HepG2 (cell line): ENCODE results near the gene MRPS34. TPM values are rescaled to one million over a fixed set of nuclear protein-coding genes. Genes with fewer than 3 reads are reported as not detected.

Source experiments
- ATAC-seq: fragments of 200-7000 bp; cut with Tn5 transposase; 3 replicates; pipeline ENCODE4 v1.9.1; 2020; ENCODE audit warnings: mild to moderate bottlenecking, moderate library complexity
- BruUV-seq: library from RNA; stranded (reverse); fragments of 400-500 nt; replicated peaks from 2 replicates; lab custom pipeline; 2021; lab: Mats Ljungman, UMichigan
- CTCF ChIA-PET: fragments of 300-600 bp; formaldehyde crosslinking; extraction: SDS; loops from one replicate; lab custom pipeline; 2021; ENCODE audit warnings: low total read pairs, inconsistent platforms, low intra/inter-chr PET ratio; lab: Yijun Ruan, JAX
- POLR2A ChIA-PET: fragments of 350-600 bp; sonication (Branson Sonifier 250); formaldehyde crosslinking; loops from one replicate; lab custom pipeline; 2020; ENCODE audit warnings: antibody characterized with exemption, inconsistent platforms; lab: Yijun Ruan, JAX
- DNase-seq: peaks from one replicate; pipeline ENCODE4 v3.0.0-alpha.2; 2015; ENCODE audit warnings: low spot score
- FAIRE-seq: peaks from 3 replicates; lab custom pipeline; 2011; peaks lifted over from hg19 to GRCh38; lab: Jason Lieb, UNC
- H2AFZ ChIP-seq: one replicate; pipeline ENCODE4 v1.6.1; 2011; ENCODE audit warnings: low read length, inconsistent platforms
- H3K27ac ChIP-seq: fragments of 300-600 bp; 3 replicates; pipeline ENCODE4 v1.8.0; 2011; ENCODE audit warnings: mixed run types, mild to moderate bottlenecking, mixed read lengths, low read length, inconsistent platforms; ENCODE audit not compliant: insufficient read depth; ENCODE audit errors: extremely low read length
- H3K27me3 ChIP-seq, 2 experiments: fragments of 200-600 bp in 1 of 2; 2 replicates in 1 of 2; 3 replicates in 1 of 2; pipeline versions ENCODE4 v1.6.0 to v1.8.0; 2011; ENCODE audit warnings: low read length in 2 of 2, mild to moderate bottlenecking in 2 of 2, moderate library complexity in 2 of 2, inconsistent platforms in 1 of 2; ENCODE audit not compliant: insufficient read depth in 2 of 2, control insufficient read depth in 1 of 2
- H3K36me3 ChIP-seq, 2 experiments: fragments of 200-600 bp in 1 of 2; replicated peaks in 1 of 2; 2 replicates in 1 of 2; 3 replicates in 1 of 2; pipeline versions ENCODE4 v1.5.1 to v1.8.0; 2011; ENCODE audit warnings: low read length in 2 of 2, inconsistent platforms in 1 of 2; ENCODE audit not compliant: insufficient read depth in 2 of 2, control insufficient read depth in 1 of 2
- H3K4me1 ChIP-seq: 2 replicates; pipeline ENCODE4 v1.5.1; 2012; ENCODE audit warnings: low read length, inconsistent platforms; ENCODE audit not compliant: insufficient read depth
- H3K4me2 ChIP-seq: 2 replicates; pipeline ENCODE4 v1.6.0; 2011; ENCODE audit warnings: low read depth, low read length, inconsistent platforms
- H3K4me3 ChIP-seq, 3 experiments: fragments of 200-600 bp in 1 of 3; sonication (generic), shearing (Covaris generic) in 1 of 3; replicated peaks in 1 of 3; 2 replicates each; pipeline ENCODE4 v1.5.1; 2011 to 2016; ENCODE audit warnings: low read length in 3 of 3, inconsistent platforms in 2 of 3, low read depth in 2 of 3, mild to moderate bottlenecking in 2 of 3, control low read depth in 1 of 3, mixed read lengths in 1 of 3; ENCODE audit not compliant: insufficient read depth in 1 of 3
- H3K79me2 ChIP-seq: one replicate; pipeline ENCODE4 v1.6.1; 2011; ENCODE audit warnings: low read length, inconsistent platforms; ENCODE audit not compliant: insufficient read depth
- H3K9ac ChIP-seq: 2 replicates; pipeline ENCODE4 v1.6.0; 2011; ENCODE audit warnings: mild to moderate bottlenecking, low read depth, low read length, inconsistent platforms; ENCODE audit not compliant: insufficient read depth
- H3K9me3 ChIP-seq: 2 replicates; pipeline ENCODE4 v1.5.1; 2012; ENCODE audit warnings: mild to moderate bottlenecking, low read length
- H4K20me1 ChIP-seq: 2 replicates; pipeline ENCODE4 v1.6.0; 2011; ENCODE audit warnings: inconsistent platforms, mild to moderate bottlenecking, low read length, moderate library complexity; ENCODE audit not compliant: insufficient read depth
- EED ChIP-seq: sonication (generic); formaldehyde crosslinking; IDR thresholded peaks from 2 replicates; pipeline ENCODE4 v1.5.0; 2020; ENCODE audit warnings: mild to moderate bottlenecking, missing genetic modification reagents
- FIP1L1 ChIP-seq: fragments of 200-400 bp; formaldehyde crosslinking; IDR thresholded peaks from 2 replicates; pipeline ENCODE4 v1.6.1; 2018; ENCODE audit warnings: low read depth, mild to moderate bottlenecking, low read length, moderate library complexity, borderline replicate concordance; ENCODE audit not compliant: insufficient read depth
- GZF1 ChIP-seq: sonication (generic); formaldehyde crosslinking; IDR thresholded peaks from 2 replicates; pipeline ENCODE4 v1.5.1; 2020; ENCODE audit warnings: mild to moderate bottlenecking, missing genetic modification reagents
- MBNL3 ChIP-seq: fragments of 250-450 bp; sonication (Bioruptor Pico); conservative IDR thresholded peaks from 2 replicates; pipeline ENCODE4 v1.8.0; 2022; ENCODE audit warnings: mild to moderate bottlenecking, inconsistent platforms
- POGZ ChIP-seq: sonication (generic); formaldehyde crosslinking; IDR thresholded peaks from 2 replicates; pipeline ENCODE4 v1.4.0; 2020; ENCODE audit warnings: mild to moderate bottlenecking, missing genetic modification reagents
- ZSCAN30 ChIP-seq: sonication (generic); formaldehyde crosslinking; IDR thresholded peaks from 2 replicates; pipeline ENCODE4 v1.5.0; 2020; ENCODE audit warnings: mild to moderate bottlenecking, missing genetic modification reagents
- WGBS: methylation state at CpG from one replicate; pipeline ENCODE4 v1.1.6; 2017; ENCODE audit warnings: low lambda C conversion rate; 5-methylcytosine and 5-hydroxymethylcytosine counted together
- in situ Hi-C: cut with HindIII; loops from 2 replicates; pipeline ENCODE4 v1.10.0; 2017; ENCODE audit warnings: low pct_unique_long_range_greater_than_20kb; ENCODE audit not compliant: extremely low pct_ligation_motif_present
- intact Hi-C: fragments of 100-400 bp; cut with micrococcal nuclease; formaldehyde crosslinking; loops from one replicate; pipeline ENCODE4 v1.10.0; 2022; ENCODE audit not compliant: unreplicated experiment
- polyA plus RNA-seq, 8 experiments: library from polyadenylated mRNA; depleted of rRNA in 3 of 8; stranded (reverse) in 7 of 8; unstranded in 1 of 8; fragments of >200 nt; fragmentation: Illumina TruSeq in 4 of 8; extraction: Trizol in 4 of 8; gene quantifications; 2 replicates each; pipeline versions ENCODE4 v1.2.1 to v1.2.3, GENCODE V29; 2011 to 2016; ENCODE audit warnings: low read depth in 4 of 8, missing spikeins in 1 of 8, mixed read lengths in 1 of 8; ENCODE audit not compliant: insufficient read depth in 1 of 8
- total RNA-seq, 5 experiments: library from RNA; depleted of rRNA; stranded (reverse); fragments of >200 nt; fragmentation: Illumina TruSeq; extraction: Trizol; gene quantifications; 2 replicates each; pipeline ENCODE4 v1.2.3, GENCODE V29; 2016; ENCODE audit warnings: low read depth in 1 of 5
- TF ChIP-seq, protein P1 (sequence below): sonication (generic); formaldehyde crosslinking; IDR thresholded peaks from 2 replicates; pipeline ENCODE4 v1.4.0; 2020; ENCODE audit warnings: low read depth, mild to moderate bottlenecking, missing genetic modification reagents

The MRPS34 gene
- total and polyA plus RNA-seq, 2 of the 13 experiments (the other 11 are each of a cell fraction or from before 2014, with no cell fraction given) = 63.5 to 131 TPM

DNA sequence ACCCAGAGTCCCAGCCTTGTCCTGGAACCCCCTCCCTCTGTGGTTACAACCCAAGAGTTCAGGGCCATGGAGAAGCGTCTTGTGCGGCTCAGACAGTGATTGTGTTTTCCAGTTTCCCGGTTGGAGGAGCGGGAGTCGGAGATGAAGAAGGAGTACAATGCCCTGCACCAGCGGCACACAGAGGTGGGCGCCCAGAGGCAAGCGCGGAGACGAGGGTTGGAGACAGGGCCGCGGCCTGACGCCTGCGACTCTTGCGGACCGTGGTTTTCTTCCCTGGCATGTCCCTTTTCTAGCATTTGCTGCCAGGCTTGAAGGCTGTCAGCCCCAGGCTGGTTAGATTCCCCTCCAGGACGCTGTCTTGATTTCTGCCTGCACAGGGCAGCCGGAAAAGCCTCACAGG is 43.9 kb downstream of the MRPS34 start:
- no peak for DNase-seq
- 99% methylated on average over 18 of the region's 18 CpGs for WGBS
- H3K4me1 ChIP-seq = peaks cover under 1% of the 10 kb centered on the region; the same call in 1 of the 2 replicates
- H3K4me3 ChIP-seq = no peak overlapping the region
- no TSS peak for BruUV-seq
- H3K27ac ChIP-seq = no peak overlapping the region
- H3K4me2 ChIP-seq = no peak overlapping the region
- no peak for ATAC-seq
- TF ChIP-seq, protein P1, sequence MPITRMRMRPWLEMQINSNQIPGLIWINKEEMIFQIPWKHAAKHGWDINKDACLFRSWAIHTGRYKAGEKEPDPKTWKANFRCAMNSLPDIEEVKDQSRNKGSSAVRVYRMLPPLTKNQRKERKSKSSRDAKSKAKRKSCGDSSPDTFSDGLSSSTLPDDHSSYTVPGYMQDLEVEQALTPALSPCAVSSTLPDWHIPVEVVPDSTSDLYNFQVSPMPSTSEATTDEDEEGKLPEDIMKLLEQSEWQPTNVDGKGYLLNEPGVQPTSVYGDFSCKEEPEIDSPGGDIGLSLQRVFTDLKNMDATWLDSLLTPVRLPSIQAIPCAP (CRISPR knock-in tag) = no peak
- TF ChIP-seq MBNL3 (no peak), EED (CRISPR knock-in tag) (no peak), POGZ (no peak), GZF1 (CRISPR knock-in tag) (no peak), ZSCAN30 (no peak), FIP1L1 (no peak)
- TF ChIP-seq, all 625 proteins: peak for 0
- no peaks in the 10 kb centered on the region; a peak in 1 of 5 replicates for H3K27me3 ChIP-seq
- in situ Hi-C loops = no loop called here
- intact Hi-C loops = no loop called here
- peaks cover 1% of the 10 kb centered on the region for H3K79me2 ChIP-seq
- H2AFZ ChIP-seq = no peak overlapping the region
- no peak for FAIRE-seq
- H3K9ac ChIP-seq = no peak overlapping the region
- H4K20me1 ChIP-seq = peaks cover 4% of the 10 kb centered on the region; the same call in 1 of the 2 replicates
- peaks cover 34 to 68% of the 10 kb centered on the region in 2 experiments; a peak in 4 of 5 replicates for H3K36me3 ChIP-seq
- ChIA-PET POLR2A (no interaction called here), CTCF (no interaction called here)
- no peaks in the 10 kb centered on the region for H3K9me3 ChIP-seq
